ENCODE results near the gene TBC1D25. TPM values are rescaled to one million over a fixed set of nuclear protein-coding genes. Genes with fewer than 3 reads are reported as not detected.

Gene TBC1D25
- total and polyA plus RNA-seq, 5 donors from 2014 or later = 14.9 to 32.5 (median 18.0) TPM

DNA sequence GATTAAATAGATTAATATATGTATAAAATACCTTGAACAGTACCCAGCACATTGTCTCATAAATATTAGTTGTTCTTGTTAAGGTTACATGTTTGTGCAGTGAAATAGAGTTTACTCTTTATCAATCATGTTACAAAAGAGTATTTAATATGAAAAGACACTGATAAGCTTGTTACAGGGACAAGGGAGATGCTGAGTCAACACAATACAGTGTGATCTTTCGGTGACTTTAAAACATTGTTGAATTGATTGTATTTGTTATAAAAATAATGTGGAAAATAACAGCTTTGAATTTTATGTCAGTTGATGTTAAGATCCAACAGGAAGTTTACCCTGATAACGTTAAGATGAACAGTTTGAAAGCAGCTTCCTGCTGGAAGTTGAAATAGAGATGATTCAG lies 56.4 kb downstream of the TBC1D25 start:
- no peaks in the 10 kb centered on the region for H3K9me3 ChIP-seq (ENCODE audit: control insufficient read depth in 2 of 2, low read length in 2 of 2)
- no peak overlapping the region for H3K27ac ChIP-seq (ENCODE audit: insufficient read depth, low read length, poor library complexity, severe bottlenecking)
- no peak overlapping the region for H3K4me3 ChIP-seq (ENCODE audit: low read depth, low read length)
- peaks cover 0 to 16% (median 7%) of the 10 kb centered on the region in 4 donors for H3K4me1 Mint-ChIP-seq
- no peaks in the 10 kb centered on the region for H3K36me3 Mint-ChIP-seq
- H3K36me3 ChIP-seq (ENCODE audit: control insufficient read depth, insufficient read depth, low read length) = no peaks in the 10 kb centered on the region
- H3K27ac Mint-ChIP-seq = no peak overlapping the region
- H3K9me3 Mint-ChIP-seq = no peaks in the 10 kb centered on the region
- ATAC-seq (ENCODE audit: low read depth in 2 of 2) (no peak), DNase-seq (no peak)
- H3K4me3 Mint-ChIP-seq = no peak overlapping the region
- H3K4me1 ChIP-seq (ENCODE audit: control insufficient read depth, insufficient read depth, low read length, poor library complexity, severe bottlenecking) = no peaks in the 10 kb centered on the region
- no peaks in the 10 kb centered on the region for H3K27me3 ChIP-seq (ENCODE audit: control insufficient read depth, insufficient read depth, low read length)
- H3K27me3 Mint-ChIP-seq = no peaks in the 10 kb centered on the region

DNA sequence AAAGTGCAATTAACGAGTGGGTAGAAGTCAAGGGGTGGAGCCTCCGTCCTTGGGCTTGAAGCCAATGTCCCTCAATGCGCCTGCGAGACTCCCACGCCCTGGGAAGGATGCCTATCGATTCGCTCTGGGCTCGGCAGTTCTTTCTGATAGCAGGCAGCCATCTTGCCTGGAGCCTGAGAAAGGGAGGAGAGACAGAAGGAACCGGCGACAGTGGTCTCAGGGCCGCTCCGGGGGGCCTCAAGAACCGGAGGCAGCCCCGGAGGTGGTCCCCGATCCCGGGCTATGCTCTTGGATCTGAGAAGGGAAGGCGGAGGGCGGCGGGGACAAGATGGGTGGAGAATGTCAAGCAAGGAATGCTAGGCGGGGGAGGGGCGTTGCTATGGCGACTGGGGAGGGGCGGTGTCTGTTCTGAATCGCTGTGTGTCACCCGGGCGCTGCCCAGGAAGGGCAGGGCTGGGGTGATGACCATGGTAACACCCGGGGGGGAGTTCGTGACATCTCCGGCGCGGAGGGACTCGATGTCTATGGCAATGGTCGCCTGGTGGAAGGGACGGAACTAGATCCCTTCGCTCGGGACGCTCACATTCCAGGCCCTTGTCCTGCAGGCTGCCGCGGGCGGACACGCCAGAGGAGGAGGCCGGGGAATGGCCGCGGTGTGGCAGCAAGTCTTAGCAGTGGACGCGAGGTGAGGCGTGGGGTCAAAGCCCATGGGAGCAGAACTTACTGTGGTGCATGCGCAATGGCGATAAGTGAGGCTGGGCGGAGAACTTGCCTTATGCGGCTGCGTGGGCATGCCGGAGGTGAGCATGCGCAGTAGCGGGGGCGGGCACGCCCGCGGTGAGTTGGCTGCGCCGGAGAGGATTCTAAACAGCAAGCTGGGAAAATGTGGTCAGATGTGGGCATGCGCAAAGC lies 58.1 kb downstream of the TBC1D25 start, which contains the start of gene WDR13:
Gene WDR13, plus strand, starts transcription at position 140 of the 912 bp plus-strand sequence. Its CDS starts 505 bp downstream, at position 645.
- H3K36me3 ChIP-seq (ENCODE audit: control insufficient read depth, insufficient read depth, low read length) = no peaks in the 10 kb centered on the region
- H3K27me3 ChIP-seq (ENCODE audit: control insufficient read depth, insufficient read depth, low read length) = no peaks in the 10 kb centered on the region
- H3K27ac ChIP-seq (ENCODE audit: insufficient read depth, low read length, poor library complexity, severe bottlenecking) = peak within 1 kb of the TSS; percentile 97
- Mint-ChIP-seq H3K36me3 (no peaks in the 10 kb centered on the region), H3K4me3 (peak within 1 kb of the TSS; percentile 97 to 98 (median 97)), H3K4me1 (peaks cover 0 to 16% (median 7%) of the 10 kb centered on the region in 4 donors), H3K9me3 (no peaks in the 10 kb centered on the region), H3K27ac (peak within 1 kb of the TSS; percentile 100), H3K27me3 (no peaks in the 10 kb centered on the region)
- ATAC-seq (ENCODE audit: low read depth in 2 of 2) (peak; percentile 84 to 87), DNase-seq (peak; percentile 83 to 91 (median 89))
- H3K4me1 ChIP-seq (ENCODE audit: control insufficient read depth, insufficient read depth, low read length, poor library complexity, severe bottlenecking) = no peaks in the 10 kb centered on the region
- H3K9me3 ChIP-seq (ENCODE audit: control insufficient read depth in 2 of 2, low read length in 2 of 2) = no peaks in the 10 kb centered on the region
- H3K4me3 ChIP-seq (ENCODE audit: low read depth, low read length) = peak within 1 kb of the TSS; percentile 66

DNA sequence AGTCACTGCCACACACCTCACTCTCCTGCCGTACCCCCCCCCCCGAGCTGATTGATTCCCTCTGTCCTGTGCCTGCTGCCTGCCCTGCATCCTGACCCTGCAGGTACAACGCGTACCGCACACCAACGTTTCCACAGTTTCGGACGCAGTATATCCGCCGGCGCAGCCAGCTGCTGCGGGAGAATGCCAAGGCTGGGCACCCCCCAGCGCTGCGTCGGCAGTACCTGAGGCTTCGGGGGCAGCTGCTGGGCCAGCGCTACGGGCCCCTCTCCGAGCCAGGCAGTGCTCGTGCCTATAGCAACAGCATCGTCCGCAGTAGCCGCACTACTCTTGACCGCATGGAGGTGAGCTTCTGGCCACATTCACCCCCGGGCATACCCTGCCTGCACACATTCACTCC lies 59.1 kb downstream of the TBC1D25 start:
- Mint-ChIP-seq H3K4me3 (peak overlapping the region; percentile 58 to 98 (median 97)), H3K27ac (peak overlapping the region in 2 of 3 donors; percentile 100), H3K4me1 (peaks cover 0 to 16% (median 7%) of the 10 kb centered on the region in 4 donors), H3K27me3 (no peaks in the 10 kb centered on the region), H3K36me3 (no peaks in the 10 kb centered on the region), H3K9me3 (no peaks in the 10 kb centered on the region)
- ATAC-seq (ENCODE audit: low read depth in 2 of 2) = no peak
- no peaks in the 10 kb centered on the region for H3K27me3 ChIP-seq (ENCODE audit: control insufficient read depth, insufficient read depth, low read length)
- no peak for DNase-seq
- H3K9me3 ChIP-seq (ENCODE audit: control insufficient read depth in 2 of 2, low read length in 2 of 2) = no peaks in the 10 kb centered on the region
- H3K27ac ChIP-seq (ENCODE audit: insufficient read depth, low read length, poor library complexity, severe bottlenecking) = peak overlapping the region; percentile 97
- H3K4me1 ChIP-seq (ENCODE audit: control insufficient read depth, insufficient read depth, low read length, poor library complexity, severe bottlenecking) = no peaks in the 10 kb centered on the region
- no peaks in the 10 kb centered on the region for H3K36me3 ChIP-seq (ENCODE audit: control insufficient read depth, insufficient read depth, low read length)
- no peak overlapping the region for H3K4me3 ChIP-seq (ENCODE audit: low read depth, low read length)

DNA sequence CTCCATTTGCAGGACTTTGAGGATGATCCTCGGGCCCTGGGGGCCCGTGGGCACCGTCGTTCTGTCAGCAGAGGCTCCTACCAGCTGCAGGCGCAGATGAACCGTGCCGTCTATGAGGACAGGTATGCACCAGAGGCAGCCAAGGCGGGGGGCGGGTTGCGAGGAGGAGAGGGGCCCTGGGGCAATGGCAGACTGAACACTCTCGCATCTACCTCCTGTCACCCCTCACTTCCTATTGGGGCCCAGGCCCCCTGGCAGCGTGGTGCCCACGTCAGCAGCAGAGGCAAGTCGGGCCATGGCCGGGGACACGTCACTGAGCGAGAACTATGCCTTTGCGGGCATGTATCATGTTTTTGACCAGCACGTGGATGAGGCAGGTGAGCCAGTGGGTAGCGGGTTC lies 59.8 kb downstream of the TBC1D25 start:
- H3K36me3 ChIP-seq (ENCODE audit: control insufficient read depth, insufficient read depth, low read length) = no peaks in the 10 kb centered on the region
- Mint-ChIP-seq H3K4me1 (peaks cover 0 to 16% (median 7%) of the 10 kb centered on the region in 4 donors), H3K27me3 (no peaks in the 10 kb centered on the region), H3K4me3 (no peak overlapping the region), H3K9me3 (no peaks in the 10 kb centered on the region), H3K27ac (no peak overlapping the region), H3K36me3 (no peaks in the 10 kb centered on the region)
- DNase-seq (no peak), ATAC-seq (ENCODE audit: low read depth in 2 of 2) (no peak)
- H3K9me3 ChIP-seq (ENCODE audit: control insufficient read depth in 2 of 2, low read length in 2 of 2) = no peaks in the 10 kb centered on the region
- no peak overlapping the region for H3K27ac ChIP-seq (ENCODE audit: insufficient read depth, low read length, poor library complexity, severe bottlenecking)
- H3K4me3 ChIP-seq (ENCODE audit: low read depth, low read length) = no peak overlapping the region
- no peaks in the 10 kb centered on the region for H3K4me1 ChIP-seq (ENCODE audit: control insufficient read depth, insufficient read depth, low read length, poor library complexity, severe bottlenecking)
- H3K27me3 ChIP-seq (ENCODE audit: control insufficient read depth, insufficient read depth, low read length) = no peaks in the 10 kb centered on the region

DNA sequence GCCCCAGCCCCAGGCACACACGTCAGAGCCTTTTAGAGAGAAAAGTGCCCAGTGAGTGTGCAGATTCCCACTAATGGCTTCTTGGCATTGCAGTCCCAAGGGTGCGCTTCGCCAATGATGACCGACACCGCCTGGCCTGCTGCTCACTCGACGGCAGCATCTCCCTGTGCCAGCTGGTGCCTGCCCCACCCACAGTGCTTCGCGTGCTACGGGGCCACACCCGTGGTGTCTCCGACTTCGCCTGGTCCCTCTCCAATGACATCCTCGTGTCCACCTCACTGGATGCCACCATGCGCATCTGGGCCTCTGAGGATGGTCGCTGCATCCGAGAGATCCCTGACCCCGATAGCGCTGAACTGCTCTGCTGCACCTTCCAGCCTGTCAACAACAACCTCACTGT lies 60.7 kb downstream of the TBC1D25 start:
- no peaks in the 10 kb centered on the region for H3K27me3 ChIP-seq (ENCODE audit: control insufficient read depth, insufficient read depth, low read length)
- H3K9me3 Mint-ChIP-seq = no peaks in the 10 kb centered on the region
- DNase-seq (no peak), ATAC-seq (ENCODE audit: low read depth in 2 of 2) (no peak)
- no peak overlapping the region for H3K27ac Mint-ChIP-seq
- no peaks in the 10 kb centered on the region for H3K27me3 Mint-ChIP-seq
- peak overlapping the region in 1 of 4 donors; percentile 68 for H3K4me3 Mint-ChIP-seq
- H3K4me1 ChIP-seq (ENCODE audit: control insufficient read depth, insufficient read depth, low read length, poor library complexity, severe bottlenecking) = no peaks in the 10 kb centered on the region
- H3K36me3 ChIP-seq (ENCODE audit: control insufficient read depth, insufficient read depth, low read length) = no peaks in the 10 kb centered on the region
- peaks cover 1% of the 10 kb centered on the region for H3K36me3 Mint-ChIP-seq
- H3K4me1 Mint-ChIP-seq = peaks cover 0 to 16% (median 7%) of the 10 kb centered on the region in 4 donors
- H3K4me3 ChIP-seq (ENCODE audit: low read depth, low read length) = no peak overlapping the region
- no peak overlapping the region for H3K27ac ChIP-seq (ENCODE audit: insufficient read depth, low read length, poor library complexity, severe bottlenecking)
- no peaks in the 10 kb centered on the region for H3K9me3 ChIP-seq (ENCODE audit: control insufficient read depth in 2 of 2, low read length in 2 of 2)

DNA sequence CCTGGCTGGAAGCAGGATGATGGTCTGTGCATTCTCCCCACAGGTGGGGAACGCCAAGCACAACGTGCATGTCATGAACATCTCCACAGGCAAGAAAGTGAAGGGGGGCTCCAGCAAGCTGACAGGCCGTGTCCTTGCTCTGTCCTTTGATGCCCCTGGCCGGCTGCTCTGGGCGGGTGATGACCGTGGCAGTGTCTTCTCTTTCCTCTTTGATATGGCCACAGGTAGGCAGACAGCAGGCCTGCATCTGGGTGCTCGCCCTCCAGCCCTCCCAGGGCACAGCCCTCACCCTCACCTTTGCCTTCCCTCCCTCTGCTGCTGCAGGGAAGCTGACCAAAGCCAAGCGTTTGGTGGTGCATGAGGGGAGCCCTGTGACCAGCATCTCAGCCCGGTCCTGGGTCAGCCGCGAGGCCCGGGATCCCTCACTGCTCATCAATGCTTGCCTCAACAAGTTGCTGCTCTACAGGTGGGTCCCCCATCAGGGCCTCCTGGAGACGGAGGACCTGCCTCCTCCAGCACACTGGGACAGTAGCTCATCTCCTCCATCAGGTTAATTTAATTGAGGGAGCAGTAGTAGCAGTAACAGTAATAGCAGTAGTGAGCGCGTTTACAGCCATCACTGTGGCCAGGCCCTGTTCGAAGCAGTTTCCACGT lies 62.4 kb downstream of the TBC1D25 start:
- Mint-ChIP-seq H3K9me3 (no peaks in the 10 kb centered on the region), H3K27me3 (no peaks in the 10 kb centered on the region)

DNA sequence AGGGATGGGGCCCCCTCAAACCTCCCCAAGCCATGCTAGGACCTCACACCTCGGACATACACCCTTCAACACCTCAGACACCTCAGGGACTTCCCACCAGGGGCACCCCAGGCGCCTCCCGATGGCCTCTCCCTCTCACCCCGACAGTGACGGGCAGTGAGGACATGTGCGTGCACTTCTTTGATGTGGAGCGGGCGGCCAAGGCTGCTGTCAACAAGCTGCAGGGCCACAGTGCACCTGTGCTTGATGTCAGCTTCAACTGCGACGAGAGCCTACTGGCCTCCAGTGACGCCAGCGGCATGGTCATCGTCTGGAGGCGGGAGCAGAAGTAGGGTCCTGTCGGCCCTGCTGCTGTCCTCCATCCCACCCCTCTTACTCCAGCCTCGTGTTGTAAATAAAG lies 65.2 kb downstream of the TBC1D25 start:
- no peak for DNase-seq
- Mint-ChIP-seq H3K27ac (no peak overlapping the region), H3K4me1 (no peaks in the 10 kb centered on the region), H3K27me3 (no peaks in the 10 kb centered on the region), H3K36me3 (peaks cover 3% of the 10 kb centered on the region), H3K9me3 (no peaks in the 10 kb centered on the region), H3K4me3 (no peak overlapping the region)
- no peaks in the 10 kb centered on the region for H3K9me3 ChIP-seq (ENCODE audit: control insufficient read depth in 2 of 2, low read length in 2 of 2)
- no peaks in the 10 kb centered on the region for H3K27me3 ChIP-seq (ENCODE audit: control insufficient read depth, insufficient read depth, low read length)
- H3K27ac ChIP-seq (ENCODE audit: insufficient read depth, low read length, poor library complexity, severe bottlenecking) = no peak overlapping the region
- H3K4me1 ChIP-seq (ENCODE audit: control insufficient read depth, insufficient read depth, low read length, poor library complexity, severe bottlenecking) = no peaks in the 10 kb centered on the region
- no peak for ATAC-seq (ENCODE audit: low read depth in 2 of 2)
- H3K4me3 ChIP-seq (ENCODE audit: low read depth, low read length) = no peak overlapping the region
- no peaks in the 10 kb centered on the region for H3K36me3 ChIP-seq (ENCODE audit: control insufficient read depth, insufficient read depth, low read length)

More for the DNA sequence above, 62.4 kb downstream of the TBC1D25 start:
- H3K27me3 ChIP-seq (ENCODE audit: control insufficient read depth, insufficient read depth, low read length) = no peaks in the 10 kb centered on the region
- no peak for DNase-seq
- peaks cover 3% of the 10 kb centered on the region for H3K36me3 Mint-ChIP-seq
- no peaks in the 10 kb centered on the region for H3K36me3 ChIP-seq (ENCODE audit: control insufficient read depth, insufficient read depth, low read length)
- ATAC-seq (ENCODE audit: low read depth in 2 of 2) = no peak
- H3K27ac Mint-ChIP-seq = no peak overlapping the region
- no peaks in the 10 kb centered on the region for H3K4me1 ChIP-seq (ENCODE audit: control insufficient read depth, insufficient read depth, low read length, poor library complexity, severe bottlenecking)
- H3K27ac ChIP-seq (ENCODE audit: insufficient read depth, low read length, poor library complexity, severe bottlenecking) = no peak overlapping the region
- peaks cover 0 to 16% (median 7%) of the 10 kb centered on the region in 4 donors for H3K4me1 Mint-ChIP-seq
- no peak overlapping the region for H3K4me3 ChIP-seq (ENCODE audit: low read depth, low read length)
- no peak overlapping the region for H3K4me3 Mint-ChIP-seq
- H3K9me3 ChIP-seq (ENCODE audit: control insufficient read depth in 2 of 2, low read length in 2 of 2) = no peaks in the 10 kb centered on the region
